Prostate gland (tissue), 2 donors: Measurements from ENCODE around the gene ZDHHC17.

Experiments
- POLR2A ChIP-seq: fragments of 450-650 bp; IDR thresholded peaks from one replicate; pipeline ENCODE4 v1.6.1; 2016; ENCODE audit warnings: antibody characterized with exemption, mild to moderate bottlenecking
- TF ChIP-seq, protein P1 (sequence below), 4 experiments: fragments of 200-600 bp in 2 of 4; fragments of 450-650 bp in 2 of 4; sonication (generic) in 2 of 4; IDR thresholded peaks; 1 replicate in 3 of 4; 2 replicates in 1 of 4; pipeline ENCODE4 v1.5.1; 2016 to 2019; ENCODE audit warnings: antibody characterized with exemption in 4 of 4, mild to moderate bottlenecking in 2 of 4, moderate library complexity in 2 of 4

DNA sequence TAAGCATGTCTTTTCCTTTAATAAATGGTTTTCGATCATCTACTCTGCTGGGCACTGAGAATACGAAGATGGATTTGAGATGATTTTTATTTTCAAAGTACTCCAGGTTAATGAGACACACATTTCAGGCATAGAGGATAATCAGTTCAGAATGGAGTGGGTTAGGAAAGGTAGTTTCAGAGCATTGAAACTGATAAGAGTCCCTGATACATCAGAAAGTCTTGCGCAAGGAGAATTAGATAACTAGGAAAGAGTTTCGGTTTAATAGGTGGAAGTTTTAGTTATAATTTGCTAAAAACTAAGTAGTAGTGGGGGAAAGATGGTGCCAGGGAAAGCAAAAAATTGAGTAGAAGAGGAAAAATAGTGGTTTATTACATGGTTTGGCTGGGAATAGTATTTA is 50.1 kb downstream of the ZDHHC17 start:
- TF ChIP-seq, protein P1, sequence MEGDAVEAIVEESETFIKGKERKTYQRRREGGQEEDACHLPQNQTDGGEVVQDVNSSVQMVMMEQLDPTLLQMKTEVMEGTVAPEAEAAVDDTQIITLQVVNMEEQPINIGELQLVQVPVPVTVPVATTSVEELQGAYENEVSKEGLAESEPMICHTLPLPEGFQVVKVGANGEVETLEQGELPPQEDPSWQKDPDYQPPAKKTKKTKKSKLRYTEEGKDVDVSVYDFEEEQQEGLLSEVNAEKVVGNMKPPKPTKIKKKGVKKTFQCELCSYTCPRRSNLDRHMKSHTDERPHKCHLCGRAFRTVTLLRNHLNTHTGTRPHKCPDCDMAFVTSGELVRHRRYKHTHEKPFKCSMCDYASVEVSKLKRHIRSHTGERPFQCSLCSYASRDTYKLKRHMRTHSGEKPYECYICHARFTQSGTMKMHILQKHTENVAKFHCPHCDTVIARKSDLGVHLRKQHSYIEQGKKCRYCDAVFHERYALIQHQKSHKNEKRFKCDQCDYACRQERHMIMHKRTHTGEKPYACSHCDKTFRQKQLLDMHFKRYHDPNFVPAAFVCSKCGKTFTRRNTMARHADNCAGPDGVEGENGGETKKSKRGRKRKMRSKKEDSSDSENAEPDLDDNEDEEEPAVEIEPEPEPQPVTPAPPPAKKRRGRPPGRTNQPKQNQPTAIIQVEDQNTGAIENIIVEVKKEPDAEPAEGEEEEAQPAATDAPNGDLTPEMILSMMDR (IDR thresholded peaks at IDR 0.05) = no peak
- no peak for TF ChIP-seq POLR2A
